G401.6 (cell line): ENCODE data around the gene ZHX3.

Experiments
- FAIRE-seq: peaks from 2 replicates; lab custom pipeline; 2012; peaks lifted over from hg19 to GRCh38; lab: Jason Lieb, UNC

ZHX3 gene

GRCh38 chr20:41185013-41185757, 132.3 kb downstream of the ZHX3 start:
- FAIRE-seq: no peak

GRCh38 chr20:41183831-41184230, 133.7 kb downstream of the ZHX3 start:
- no peak for FAIRE-seq

- no peak for FAIRE-seq
Measured at GRCh38 chr20:41183391-41183790, 134.1 kb downstream of the ZHX3 start.

- no peak for FAIRE-seq
Measured at GRCh38 chr20:41182296-41183212, 135.0 kb downstream of the ZHX3 start.

- FAIRE-seq: no peak
Measured at GRCh38 chr20:41181567-41181966, 136.0 kb downstream of the ZHX3 start.

GRCh38 chr20:41180599-41181333, 136.8 kb downstream of the ZHX3 start:
- FAIRE-seq: no peak

GRCh38 chr20:41179961-41180360, 137.6 kb downstream of the ZHX3 start:
- FAIRE-seq: no peak

- no peak for FAIRE-seq
Measured at GRCh38 chr20:41178904-41179432, 138.6 kb downstream of the ZHX3 start.

- FAIRE-seq: no peak
Measured at GRCh38 chr20:41178495-41178894, 139.0 kb downstream of the ZHX3 start.

- FAIRE-seq: no peak
Measured at GRCh38 chr20:41177636-41178035, 139.9 kb downstream of the ZHX3 start.

GRCh38 chr20:41176711-41177552, 140.6 kb downstream of the ZHX3 start:
- FAIRE-seq: no peak

- no peak for FAIRE-seq
Measured at GRCh38 chr20:41175727-41176330, 141.7 kb downstream of the ZHX3 start.

GRCh38 chr20:41175201-41175651, 142.3 kb downstream of the ZHX3 start:
- no peak for FAIRE-seq

- no peak for FAIRE-seq
Measured at GRCh38 chr20:41174782-41175181, 142.7 kb downstream of the ZHX3 start.

- no peak for FAIRE-seq
Measured at GRCh38 chr20:41174373-41174772, 143.2 kb downstream of the ZHX3 start.

GRCh38 chr20:41173791-41174341, 143.7 kb downstream of the ZHX3 start:
- no peak for FAIRE-seq

GRCh38 chr20:41173161-41173721, 144.3 kb downstream of the ZHX3 start:
- peak; percentile 49 for FAIRE-seq

GRCh38 chr20:41172296-41173140, 145.0 kb downstream of the ZHX3 start:
- FAIRE-seq: no peak

GRCh38 chr20:41171736-41172295, 145.7 kb downstream of the ZHX3 start:
- FAIRE-seq: no peak
